Panc1 (cell line): Measurements from ENCODE around the gene ZNF829.

Source experiments
- CTCF ChIP-seq: fragments of 450-650 bp; IDR thresholded peaks from 2 replicates; pipeline ENCODE4 v1.5.1; 2017; ENCODE audit warnings: mild to moderate bottlenecking
- TCF7L2 ChIP-seq: IDR thresholded peaks from 2 replicates; pipeline ENCODE4 v1.6.1; 2011; ENCODE audit warnings: mild to moderate bottlenecking, low read depth, low read length, inconsistent platforms

DNA sequence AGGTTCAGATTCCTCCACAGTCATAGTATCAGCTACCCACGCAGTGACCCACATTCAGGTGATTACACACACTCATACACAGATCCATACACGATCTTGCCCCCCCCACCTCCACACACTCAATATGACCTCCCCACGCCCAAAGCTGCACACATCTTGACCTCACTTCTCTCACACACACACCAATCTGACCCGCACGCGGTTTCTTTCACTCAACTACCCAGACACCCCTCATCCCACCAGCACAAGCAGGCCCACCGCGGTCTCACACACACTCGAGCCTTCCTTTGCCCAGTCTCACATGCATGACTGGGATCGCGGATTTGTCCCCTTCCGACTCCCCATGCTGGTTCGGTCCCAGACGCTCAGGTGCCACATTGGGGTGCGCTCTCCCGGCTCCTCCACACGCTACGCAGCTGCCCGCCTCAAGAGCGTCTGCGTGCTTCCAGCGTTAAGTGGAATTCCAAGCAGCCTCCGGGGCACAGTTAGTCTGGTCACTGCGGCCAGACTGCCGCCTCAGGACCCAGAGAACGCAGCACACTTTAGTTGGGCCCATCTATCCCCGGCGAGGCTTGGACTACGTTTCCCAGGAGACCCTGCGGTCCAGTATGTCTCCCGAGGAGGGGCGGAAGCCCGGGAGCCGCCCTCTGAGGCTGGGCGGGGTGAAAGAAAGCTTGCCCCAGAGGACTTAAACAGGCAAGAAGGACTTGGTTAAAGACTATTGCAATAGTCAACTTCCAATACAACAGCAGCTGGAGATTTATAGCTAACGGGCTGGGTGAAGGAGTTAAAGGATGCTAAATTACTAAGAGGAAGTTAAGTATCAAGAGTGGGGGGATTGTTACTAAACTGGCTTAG, 66.2 kb downstream of the ZNF829 start:
- TF ChIP-seq CTCF, result no peak
- TF ChIP-seq TCF7L2, result no peak
